GM10847 (cell line): ENCODE data around the gene KLRC3.
"Not testable (repeated sequence)": the region's sequence is repeated elsewhere in the genome, so short reads cannot be mapped to it uniquely, and the experiment has no call there.

Experiments used
- POLR2A ChIP-seq: IDR thresholded peaks from 2 replicates; pipeline ENCODE4 v1.6.1; 2011; ENCODE audit not compliant: insufficient read length; ENCODE audit errors: extremely low read depth

Gene KLRC3

GRCh38 chr12:10420334-10420733 lies at the start of gene KLRC3:
TSS of gene KLRC3 (minus strand) at chr12:10420595. CDS start at chr12:10420550, 45 bp downstream.
- not testable (repeated sequence) for TF ChIP-seq POLR2A

- TF ChIP-seq POLR2A, result no peak
These were observed 49.3 kb upstream of the KLRC3 start for GRCh38 chr12:10469701-10470100.

GRCh38 chr12:10466311-10466710 lies 45.9 kb upstream of the KLRC3 start:
- no peak for TF ChIP-seq POLR2A

GRCh38 chr12:10457760-10458159 lies 37.4 kb upstream of the KLRC3 start:
- TF ChIP-seq POLR2A, result no peak

GRCh38 chr12:10456856-10457255 lies 36.5 kb upstream of the KLRC3 start:
- no peak for TF ChIP-seq POLR2A

- no peak for TF ChIP-seq POLR2A
These were observed 35.4 kb upstream of the KLRC3 start for GRCh38 chr12:10455766-10456165.

- no peak for TF ChIP-seq POLR2A
These were observed 34.1 kb upstream of the KLRC3 start for GRCh38 chr12:10454531-10454930.

GRCh38 chr12:10453156-10453555 lies 32.8 kb upstream of the KLRC3 start, which contains the start of gene KLRC1:
TSS of gene KLRC1 (minus strand) at chr12:10453377. CDS start at chr12:10451156, 2,221 bp downstream.
- TF ChIP-seq POLR2A, result no peak

- TF ChIP-seq POLR2A, result no peak
These were observed 27.8 kb upstream of the KLRC3 start for GRCh38 chr12:10448236-10448635.

- not testable (repeated sequence) for TF ChIP-seq POLR2A
These were observed 15.4 kb upstream of the KLRC3 start, which contains the start of gene KLRC2 for GRCh38 chr12:10435816-10436215. TSS of gene KLRC2 (minus strand) at chr12:10436010. CDS start at chr12:10435986, 24 bp downstream.

- no peak for TF ChIP-seq POLR2A
These were observed 11.0 kb downstream of the KLRC3 start, which contains the start of gene KLRC4 for GRCh38 chr12:10409392-10409791. TSS of gene KLRC4 (minus strand) at chr12:10409757. CDS start at chr12:10409575, 182 bp downstream.

- TF ChIP-seq POLR2A, result no peak
These were observed 11.6 kb downstream of the KLRC3 start for GRCh38 chr12:10408842-10409241.

- TF ChIP-seq POLR2A, result no peak
These were observed 13.7 kb downstream of the KLRC3 start for GRCh38 chr12:10406725-10407124.

- no peak for TF ChIP-seq POLR2A
These were observed 15.1 kb downstream of the KLRC3 start for GRCh38 chr12:10405294-10405693.

GRCh38 chr12:10404798-10405197 lies 15.6 kb downstream of the KLRC3 start:
- TF ChIP-seq POLR2A, result no peak

GRCh38 chr12:10400829-10401228 lies 19.6 kb downstream of the KLRC3 start:
- TF ChIP-seq POLR2A, result no peak

GRCh38 chr12:10398168-10398567 lies 22.2 kb downstream of the KLRC3 start:
- no peak for TF ChIP-seq POLR2A

GRCh38 chr12:10397296-10397695 lies 23.1 kb downstream of the KLRC3 start:
- no peak for TF ChIP-seq POLR2A

- no peak for TF ChIP-seq POLR2A
These were observed 24.9 kb downstream of the KLRC3 start for GRCh38 chr12:10395390-10395998.
